HEK293 (cell line): ENCODE results near the gene SCYL3.

Experiments used
- CTCF ChIA-PET: fragments of 350-600 bp; formaldehyde crosslinking; extraction: SDS; loops from one replicate; lab custom pipeline; 2021; ENCODE audit warnings: antibody characterized with exemption; lab: Yijun Ruan, JAX
- POLR2A ChIA-PET: fragments of 300-600 bp; formaldehyde crosslinking; extraction: SDS; loops from one replicate; lab custom pipeline; 2020; ENCODE audit warnings: antibody characterized with exemption, inconsistent platforms; lab: Yijun Ruan, JAX
- H3K27ac ChIP-seq: fragments of 200-500 bp; sonication (Bioruptor generic); 2 replicates; pipeline ENCODE4 v1.5.1; 2014; ENCODE audit warnings: low read depth, low read length, control low read depth, inconsistent platforms; ENCODE audit errors: extremely low read depth
- H3K36me3 ChIP-seq, 2 experiments: fragments of 200-500 bp in 1 of 2; sonication (Bioruptor generic) in 1 of 2; 1 replicate in 1 of 2; 2 replicates in 1 of 2; pipeline ENCODE4 v1.5.1; 2014 to 2017; ENCODE audit warnings: inconsistent platforms in 2 of 2, low read length in 2 of 2; ENCODE audit not compliant: control insufficient read depth in 2 of 2, insufficient read depth in 1 of 2
- H3K4me1 ChIP-seq: fragments of 200-500 bp; sonication (Bioruptor generic); 2 replicates; pipeline ENCODE4 v1.5.1; 2014; ENCODE audit warnings: mild to moderate bottlenecking, low read length, inconsistent platforms; ENCODE audit not compliant: control insufficient read depth, insufficient read depth
- H3K4me3 ChIP-seq: 2 replicates; pipeline ENCODE4 v1.5.1; 2011; ENCODE audit warnings: low read depth, mild to moderate bottlenecking, control low read depth, low read length, moderate library complexity
- H3K9me3 ChIP-seq: fragments of 200-500 bp; sonication (Bioruptor generic); 2 replicates; pipeline ENCODE4 v1.5.1; 2014; ENCODE audit warnings: low read depth, low read length, inconsistent platforms; ENCODE audit not compliant: control insufficient read depth, insufficient read depth
- HOXA7 ChIP-seq: sonication (generic); formaldehyde crosslinking; IDR thresholded peaks from 2 replicates; pipeline ENCODE4 v1.8.1; 2022; ENCODE audit warnings: missing genetic modification reagents, borderline replicate concordance
- KLF9 ChIP-seq: fragments of 450-650 bp; formaldehyde crosslinking; IDR thresholded peaks from 2 replicates; pipeline ENCODE4 v1.5.1; 2016; ENCODE audit warnings: missing biosample characterization, missing genetic modification characterization, low read depth
- SALL2 ChIP-seq: fragments of 450-650 bp; formaldehyde crosslinking; IDR thresholded peaks from 2 replicates; pipeline ENCODE4 v1.5.0; 2017; ENCODE audit warnings: missing biosample characterization, mild to moderate bottlenecking, missing genetic modification characterization, borderline replicate concordance
- SCRT1 ChIP-seq: fragments of 450-650 bp; formaldehyde crosslinking; IDR thresholded peaks from 2 replicates; pipeline ENCODE4 v1.5.1; 2016; ENCODE audit warnings: missing biosample characterization, missing genetic modification characterization, borderline replicate concordance
- TRIM28 ChIP-seq: IDR thresholded peaks from 2 replicates; pipeline ENCODE4 v1.6.1; 2011; ENCODE audit warnings: low read length, control low read depth, borderline replicate concordance
- ZNF112 ChIP-seq: fragments of 450-650 bp; formaldehyde crosslinking; IDR thresholded peaks from 2 replicates; pipeline ENCODE4 v1.5.0; 2017; ENCODE audit warnings: missing biosample characterization, missing genetic modification characterization
- ZNF133 ChIP-seq: fragments of 450-650 bp; formaldehyde crosslinking; IDR thresholded peaks from 2 replicates; pipeline ENCODE4 v1.5.1; 2016; ENCODE audit warnings: missing biosample characterization, missing genetic modification characterization
- ZNF202 ChIP-seq: fragments of 450-650 bp; formaldehyde crosslinking; IDR thresholded peaks from 2 replicates; pipeline ENCODE4 v1.5.1; 2016; ENCODE audit warnings: missing biosample characterization, missing genetic modification characterization, borderline replicate concordance
- ZNF223 ChIP-seq: fragments of 450-650 bp; formaldehyde crosslinking; IDR thresholded peaks from 2 replicates; pipeline ENCODE4 v1.5.1; 2016; ENCODE audit warnings: missing biosample characterization, missing genetic modification characterization
- ZNF24 ChIP-seq: fragments of 450-650 bp; formaldehyde crosslinking; IDR thresholded peaks from 2 replicates; pipeline ENCODE4 v1.5.1; 2016; ENCODE audit warnings: missing biosample characterization, missing genetic modification characterization
- ZNF324 ChIP-seq: fragments of 450-650 bp; formaldehyde crosslinking; IDR thresholded peaks from 2 replicates; pipeline ENCODE4 v1.5.1; 2016; ENCODE audit warnings: missing biosample characterization, missing genetic modification characterization
- ZNF416 ChIP-seq: fragments of 450-650 bp; formaldehyde crosslinking; IDR thresholded peaks from 2 replicates; pipeline ENCODE4 v1.5.1; 2016; ENCODE audit warnings: missing biosample characterization, missing genetic modification characterization
- ZNF585B ChIP-seq: fragments of 450-650 bp; formaldehyde crosslinking; IDR thresholded peaks from 2 replicates; pipeline ENCODE4 v1.5.1; 2016; ENCODE audit warnings: missing biosample characterization, missing genetic modification characterization
- ZNF610 ChIP-seq: fragments of 450-650 bp; formaldehyde crosslinking; IDR thresholded peaks from 2 replicates; pipeline ENCODE4 v1.5.1; 2016; ENCODE audit warnings: missing biosample characterization, missing genetic modification characterization, borderline replicate concordance
- ZNF624 ChIP-seq: fragments of 450-650 bp; formaldehyde crosslinking; IDR thresholded peaks from 2 replicates; pipeline ENCODE4 v1.5.1; 2017; ENCODE audit warnings: missing biosample characterization, missing genetic modification characterization
- ZNF701 ChIP-seq: fragments of 450-650 bp; formaldehyde crosslinking; IDR thresholded peaks from 2 replicates; pipeline ENCODE4 v1.5.1; 2016; ENCODE audit warnings: missing biosample characterization, missing genetic modification characterization
- TF ChIP-seq, protein P1 (sequence below): fragments of 450-650 bp; formaldehyde crosslinking; IDR thresholded peaks from 2 replicates; pipeline ENCODE4 v1.5.1; 2016; ENCODE audit warnings: missing biosample characterization, missing genetic modification characterization
- TF ChIP-seq, protein P2 (sequence below): fragments of 450-650 bp; IDR thresholded peaks from 2 replicates; pipeline ENCODE4 v1.5.1; 2018; ENCODE audit warnings: missing biosample characterization, missing genetic modification characterization
- TF ChIP-seq, protein P3 (sequence below): fragments of 450-650 bp; formaldehyde crosslinking; IDR thresholded peaks from 2 replicates; pipeline ENCODE4 v1.5.1; 2017; ENCODE audit warnings: missing biosample characterization, missing genetic modification characterization
- TF ChIP-seq, protein P4 (sequence below): IDR thresholded peaks from 2 replicates; pipeline ENCODE4 v1.6.1; 2011; ENCODE audit warnings: mild to moderate bottlenecking, low read depth, low read length, borderline replicate concordance
- TF ChIP-seq, protein P5 (sequence below): fragments of 450-650 bp; formaldehyde crosslinking; IDR thresholded peaks from 2 replicates; pipeline ENCODE4 v1.5.1; 2016; ENCODE audit warnings: missing biosample characterization, missing genetic modification characterization

The SCYL3 gene

DNA sequence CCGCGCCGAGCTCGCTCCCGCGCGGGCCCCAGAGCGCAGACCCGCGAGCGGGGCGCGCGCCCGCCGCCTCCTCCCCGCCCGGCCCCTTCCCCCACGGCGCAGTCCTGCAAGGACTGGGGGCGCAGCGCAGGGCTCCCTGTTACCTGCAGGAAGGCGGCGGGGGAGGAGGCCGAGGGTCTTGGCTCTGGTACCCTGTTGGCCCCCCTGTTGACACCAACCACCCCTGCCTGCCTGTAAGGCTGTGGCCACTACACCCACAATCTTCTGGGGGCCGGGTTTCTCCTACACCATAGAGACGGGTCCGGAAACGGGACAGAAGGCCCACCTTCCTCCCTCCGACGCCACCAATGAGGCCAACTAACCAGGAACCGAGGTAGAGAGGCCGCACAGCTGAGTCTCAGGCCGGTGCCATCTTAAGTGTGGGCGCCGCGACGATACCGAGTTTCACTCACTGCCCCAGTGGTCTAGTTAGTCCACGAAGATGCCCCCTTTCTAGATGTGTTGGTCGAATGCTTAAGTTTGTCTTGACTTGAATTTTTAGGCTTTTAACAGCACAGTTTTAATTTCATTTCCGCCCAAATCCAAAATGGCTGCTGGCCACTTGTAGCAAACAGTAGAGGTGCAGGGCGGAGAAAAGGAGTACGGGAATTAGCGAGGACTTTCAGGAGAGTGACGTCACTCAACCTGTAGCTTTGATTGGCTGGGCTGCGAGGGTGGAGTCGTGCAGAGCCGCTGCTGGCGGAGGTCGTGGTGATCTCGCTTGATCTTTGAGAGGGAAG lies at the start of gene SCYL3 (continued):
- TF ChIP-seq ZNF223 (tag by site-specific recombination) (0 out of 2 replicates have a peak, but pooled peaks have one; percentile 34), ZNF24 (tag by site-specific recombination) (peak; percentile 90)

DNA sequence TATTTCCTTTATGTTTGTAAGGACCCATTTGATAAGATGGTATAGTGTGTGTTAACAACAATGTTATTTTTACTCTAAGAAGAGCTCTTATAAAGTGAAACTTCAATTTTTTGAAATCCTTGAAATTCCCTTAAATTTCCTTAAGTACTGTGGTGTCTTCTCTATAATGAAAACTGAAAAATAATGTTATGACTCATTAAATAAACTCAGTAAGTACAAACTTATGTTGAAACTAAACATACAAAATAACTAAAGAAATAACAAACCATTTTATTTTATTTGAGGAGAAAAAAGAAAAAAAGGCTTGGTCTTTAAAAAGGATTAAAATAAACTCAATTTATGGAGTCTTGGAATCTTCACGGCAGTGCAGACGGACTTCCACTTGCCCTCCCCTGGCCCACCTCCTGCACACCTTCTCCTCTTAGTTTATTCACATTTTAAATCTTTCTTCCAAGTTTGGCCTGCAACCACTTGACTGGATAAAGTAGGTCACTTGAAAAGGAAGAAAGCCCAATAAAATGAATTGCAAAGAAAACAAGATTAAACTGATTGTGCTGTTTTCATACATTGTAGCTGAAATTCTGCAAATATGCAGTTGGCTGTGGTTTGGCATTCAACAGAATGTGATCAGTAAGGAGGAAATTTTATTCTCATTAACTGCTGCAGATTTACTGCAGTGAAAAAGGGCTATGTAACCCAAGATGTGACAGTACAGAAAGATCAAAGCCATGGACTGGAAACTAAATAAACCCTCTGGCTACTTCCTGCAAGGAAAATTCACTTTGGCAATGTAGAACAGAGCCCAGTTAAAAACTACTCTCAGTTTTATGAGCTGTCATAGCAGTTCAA lies 48.5 kb upstream of the SCYL3 start:
- H3K36me3 ChIP-seq = no peaks in the 10 kb centered on the region
- ChIA-PET POLR2A (no interaction called here), CTCF (interaction anchor here (1.1 kb wide), 1 partner anchor 128 kb away, joined by 4 read pairs; no protein-coding TSS in a partner anchor)
- H3K4me1 ChIP-seq = peaks cover 9% of the 10 kb centered on the region
- no peak overlapping the region for H3K4me3 ChIP-seq
- no peak overlapping the region for H3K27ac ChIP-seq
- H3K9me3 ChIP-seq = no peaks in the 10 kb centered on the region
- TF ChIP-seq ZNF324 (tag by site-specific recombination) (no peak), KLF9 (tag by site-specific recombination) (peak; percentile 28; the same call in 1 of the 2 replicates), SALL2 (tag by site-specific recombination) (no peak), TRIM28 (peak; percentile 89; the same call in 1 of the 2 replicates), ZNF610 (tag by site-specific recombination) (peak; percentile 89), ZNF624 (no peak), SCRT1 (tag by site-specific recombination) (peak; percentile 87; the same call in 1 of the 2 replicates), ZNF202 (tag by site-specific recombination) (no peak), ZNF701 (tag by site-specific recombination) (no peak), ZNF585B (tag by site-specific recombination) (no peak), ZNF416 (tag by site-specific recombination) (no peak), ZNF112 (tag by site-specific recombination) (no peak), HOXA7 (CRISPR knock-in tag) (no peak), ZNF24 (tag by site-specific recombination) (peak; percentile 82), ZNF133 (tag by site-specific recombination) (no peak)
- TF ChIP-seq, protein P1, sequence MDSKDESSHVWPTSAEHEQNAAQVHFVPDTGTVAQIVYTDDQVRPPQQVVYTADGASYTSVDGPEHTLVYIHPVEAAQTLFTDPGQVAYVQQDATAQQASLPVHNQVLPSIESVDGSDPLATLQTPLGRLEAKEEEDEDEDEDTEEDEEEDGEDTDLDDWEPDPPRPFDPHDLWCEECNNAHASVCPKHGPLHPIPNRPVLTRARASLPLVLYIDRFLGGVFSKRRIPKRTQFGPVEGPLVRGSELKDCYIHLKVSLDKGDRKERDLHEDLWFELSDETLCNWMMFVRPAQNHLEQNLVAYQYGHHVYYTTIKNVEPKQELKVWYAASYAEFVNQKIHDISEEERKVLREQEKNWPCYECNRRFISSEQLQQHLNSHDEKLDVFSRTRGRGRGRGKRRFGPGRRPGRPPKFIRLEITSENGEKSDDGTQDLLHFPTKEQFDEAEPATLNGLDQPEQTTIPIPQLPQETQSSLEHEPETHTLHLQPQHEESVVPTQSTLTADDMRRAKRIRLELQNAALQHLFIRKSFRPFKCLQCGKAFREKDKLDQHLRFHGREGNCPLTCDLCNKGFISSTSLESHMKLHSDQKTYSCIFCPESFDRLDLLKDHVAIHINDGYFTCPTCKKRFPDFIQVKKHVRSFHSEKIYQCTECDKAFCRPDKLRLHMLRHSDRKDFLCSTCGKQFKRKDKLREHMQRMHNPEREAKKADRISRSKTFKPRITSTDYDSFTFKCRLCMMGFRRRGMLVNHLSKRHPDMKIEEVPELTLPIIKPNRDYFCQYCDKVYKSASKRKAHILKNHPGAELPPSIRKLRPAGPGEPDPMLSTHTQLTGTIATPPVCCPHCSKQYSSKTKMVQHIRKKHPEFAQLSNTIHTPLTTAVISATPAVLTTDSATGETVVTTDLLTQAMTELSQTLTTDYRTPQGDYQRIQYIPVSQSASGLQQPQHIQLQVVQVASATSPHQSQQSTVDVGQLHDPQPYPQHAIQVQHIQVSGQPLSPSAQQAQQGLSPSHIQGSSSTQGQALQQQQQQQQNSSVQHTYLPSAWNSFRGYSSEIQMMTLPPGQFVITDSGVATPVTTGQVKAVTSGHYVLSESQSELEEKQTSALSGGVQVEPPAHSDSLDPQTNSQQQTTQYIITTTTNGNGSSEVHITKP = peak; percentile 47
- TF ChIP-seq, protein P2, sequence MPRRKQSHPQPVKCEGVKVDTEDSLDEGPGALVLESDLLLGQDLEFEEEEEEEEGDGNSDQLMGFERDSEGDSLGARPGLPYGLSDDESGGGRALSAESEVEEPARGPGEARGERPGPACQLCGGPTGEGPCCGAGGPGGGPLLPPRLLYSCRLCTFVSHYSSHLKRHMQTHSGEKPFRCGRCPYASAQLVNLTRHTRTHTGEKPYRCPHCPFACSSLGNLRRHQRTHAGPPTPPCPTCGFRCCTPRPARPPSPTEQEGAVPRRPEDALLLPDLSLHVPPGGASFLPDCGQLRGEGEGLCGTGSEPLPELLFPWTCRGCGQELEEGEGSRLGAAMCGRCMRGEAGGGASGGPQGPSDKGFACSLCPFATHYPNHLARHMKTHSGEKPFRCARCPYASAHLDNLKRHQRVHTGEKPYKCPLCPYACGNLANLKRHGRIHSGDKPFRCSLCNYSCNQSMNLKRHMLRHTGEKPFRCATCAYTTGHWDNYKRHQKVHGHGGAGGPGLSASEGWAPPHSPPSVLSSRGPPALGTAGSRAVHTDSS (tag by site-specific recombination) = peak; percentile 53; the same call in 1 of the 2 replicates
- TF ChIP-seq, protein P3, sequence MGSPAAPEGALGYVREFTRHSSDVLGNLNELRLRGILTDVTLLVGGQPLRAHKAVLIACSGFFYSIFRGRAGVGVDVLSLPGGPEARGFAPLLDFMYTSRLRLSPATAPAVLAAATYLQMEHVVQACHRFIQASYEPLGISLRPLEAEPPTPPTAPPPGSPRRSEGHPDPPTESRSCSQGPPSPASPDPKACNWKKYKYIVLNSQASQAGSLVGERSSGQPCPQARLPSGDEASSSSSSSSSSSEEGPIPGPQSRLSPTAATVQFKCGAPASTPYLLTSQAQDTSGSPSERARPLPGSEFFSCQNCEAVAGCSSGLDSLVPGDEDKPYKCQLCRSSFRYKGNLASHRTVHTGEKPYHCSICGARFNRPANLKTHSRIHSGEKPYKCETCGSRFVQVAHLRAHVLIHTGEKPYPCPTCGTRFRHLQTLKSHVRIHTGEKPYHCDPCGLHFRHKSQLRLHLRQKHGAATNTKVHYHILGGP (tag by site-specific recombination) = 0 out of 2 replicates have a peak, but pooled peaks have one; percentile 11
- TF ChIP-seq, protein P4, sequence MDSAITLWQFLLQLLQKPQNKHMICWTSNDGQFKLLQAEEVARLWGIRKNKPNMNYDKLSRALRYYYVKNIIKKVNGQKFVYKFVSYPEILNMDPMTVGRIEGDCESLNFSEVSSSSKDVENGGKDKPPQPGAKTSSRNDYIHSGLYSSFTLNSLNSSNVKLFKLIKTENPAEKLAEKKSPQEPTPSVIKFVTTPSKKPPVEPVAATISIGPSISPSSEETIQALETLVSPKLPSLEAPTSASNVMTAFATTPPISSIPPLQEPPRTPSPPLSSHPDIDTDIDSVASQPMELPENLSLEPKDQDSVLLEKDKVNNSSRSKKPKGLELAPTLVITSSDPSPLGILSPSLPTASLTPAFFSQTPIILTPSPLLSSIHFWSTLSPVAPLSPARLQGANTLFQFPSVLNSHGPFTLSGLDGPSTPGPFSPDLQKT = no peak
- TF ChIP-seq, protein P5, sequence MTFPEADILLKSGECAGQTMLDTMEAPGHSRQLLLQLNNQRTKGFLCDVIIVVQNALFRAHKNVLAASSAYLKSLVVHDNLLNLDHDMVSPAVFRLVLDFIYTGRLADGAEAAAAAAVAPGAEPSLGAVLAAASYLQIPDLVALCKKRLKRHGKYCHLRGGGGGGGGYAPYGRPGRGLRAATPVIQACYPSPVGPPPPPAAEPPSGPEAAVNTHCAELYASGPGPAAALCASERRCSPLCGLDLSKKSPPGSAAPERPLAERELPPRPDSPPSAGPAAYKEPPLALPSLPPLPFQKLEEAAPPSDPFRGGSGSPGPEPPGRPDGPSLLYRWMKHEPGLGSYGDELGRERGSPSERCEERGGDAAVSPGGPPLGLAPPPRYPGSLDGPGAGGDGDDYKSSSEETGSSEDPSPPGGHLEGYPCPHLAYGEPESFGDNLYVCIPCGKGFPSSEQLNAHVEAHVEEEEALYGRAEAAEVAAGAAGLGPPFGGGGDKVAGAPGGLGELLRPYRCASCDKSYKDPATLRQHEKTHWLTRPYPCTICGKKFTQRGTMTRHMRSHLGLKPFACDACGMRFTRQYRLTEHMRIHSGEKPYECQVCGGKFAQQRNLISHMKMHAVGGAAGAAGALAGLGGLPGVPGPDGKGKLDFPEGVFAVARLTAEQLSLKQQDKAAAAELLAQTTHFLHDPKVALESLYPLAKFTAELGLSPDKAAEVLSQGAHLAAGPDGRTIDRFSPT (tag by site-specific recombination) = no peak
